Ecto neural progenitor cell (in vitro differentiated cells): ENCODE results near the gene ZCWPW1.
"Not testable (repeated sequence)": the region's sequence is repeated elsewhere in the genome, so short reads cannot be mapped to it uniquely, and the experiment has no call there.

Experiments
- DNase-seq: peaks from one replicate; pipeline ENCODE4 v3.0.0-alpha.2; 2018; ENCODE audit warnings: low spot score

ZCWPW1 gene

GRCh38 chr7:100398239-100398638 lies 30.3 kb downstream of the ZCWPW1 start:
- DNase-seq = no peak

GRCh38 chr7:100397315-100398081 lies 31.0 kb downstream of the ZCWPW1 start:
- DNase-seq = no peak

GRCh38 chr7:100396421-100396982 lies 32.0 kb downstream of the ZCWPW1 start:
- no peak for DNase-seq

GRCh38 chr7:100394077-100394476 lies 34.4 kb downstream of the ZCWPW1 start:
- DNase-seq = no peak

- no peak for DNase-seq
Observed at GRCh38 chr7:100393233-100393905, 35.1 kb downstream of the ZCWPW1 start.

GRCh38 chr7:100390286-100391009 lies 38.1 kb downstream of the ZCWPW1 start:
- no peak for DNase-seq

- DNase-seq = no peak
Observed at GRCh38 chr7:100389437-100390088, 38.9 kb downstream of the ZCWPW1 start.

GRCh38 chr7:100387695-100388094 lies 40.8 kb downstream of the ZCWPW1 start:
- no peak for DNase-seq

- no peak for DNase-seq
Observed at GRCh38 chr7:100386940-100387339, 41.6 kb downstream of the ZCWPW1 start.

- DNase-seq = no peak
Observed at GRCh38 chr7:100384628-100385294, 43.7 kb downstream of the ZCWPW1 start.

GRCh38 chr7:100382234-100382853 lies 46.2 kb downstream of the ZCWPW1 start:
- DNase-seq = not testable (repeated sequence)

- DNase-seq = not testable (repeated sequence)
Observed at GRCh38 chr7:100381531-100382233, 46.8 kb downstream of the ZCWPW1 start.

GRCh38 chr7:100380196-100380595 lies 48.3 kb downstream of the ZCWPW1 start:
- no peak for DNase-seq

GRCh38 chr7:100378114-100378755 lies 50.3 kb downstream of the ZCWPW1 start:
- no peak for DNase-seq

GRCh38 chr7:100376066-100376465 lies 52.4 kb downstream of the ZCWPW1 start:
- no peak for DNase-seq

- DNase-seq = no peak
Observed at GRCh38 chr7:100374601-100375000, 53.9 kb downstream of the ZCWPW1 start.

- not testable (repeated sequence) for DNase-seq
Observed at GRCh38 chr7:100373870-100374598, 54.5 kb downstream of the ZCWPW1 start.

GRCh38 chr7:100373261-100373831 lies 55.2 kb downstream of the ZCWPW1 start, which contains the start of gene PILRA:
Gene PILRA (plus strand): TSS chr7:100373487. CDS start chr7:100373657, 170 bp downstream.
- DNase-seq = no peak

GRCh38 chr7:100372694-100373093 lies 55.8 kb downstream of the ZCWPW1 start:
- DNase-seq = no peak
